Measurements from ENCODE around the gene KCTD19.

KCTD19 gene

GRCh38 chr16:67283039-67283825, 43.3 kb downstream of the KCTD19 start:
- no peak for DNase-seq (ENCODE audit: low read depth)

- no peak for DNase-seq (ENCODE audit: low read depth)
Observed at GRCh38 chr16:67282447-67282805, 44.1 kb downstream of the KCTD19 start.

DNA sequence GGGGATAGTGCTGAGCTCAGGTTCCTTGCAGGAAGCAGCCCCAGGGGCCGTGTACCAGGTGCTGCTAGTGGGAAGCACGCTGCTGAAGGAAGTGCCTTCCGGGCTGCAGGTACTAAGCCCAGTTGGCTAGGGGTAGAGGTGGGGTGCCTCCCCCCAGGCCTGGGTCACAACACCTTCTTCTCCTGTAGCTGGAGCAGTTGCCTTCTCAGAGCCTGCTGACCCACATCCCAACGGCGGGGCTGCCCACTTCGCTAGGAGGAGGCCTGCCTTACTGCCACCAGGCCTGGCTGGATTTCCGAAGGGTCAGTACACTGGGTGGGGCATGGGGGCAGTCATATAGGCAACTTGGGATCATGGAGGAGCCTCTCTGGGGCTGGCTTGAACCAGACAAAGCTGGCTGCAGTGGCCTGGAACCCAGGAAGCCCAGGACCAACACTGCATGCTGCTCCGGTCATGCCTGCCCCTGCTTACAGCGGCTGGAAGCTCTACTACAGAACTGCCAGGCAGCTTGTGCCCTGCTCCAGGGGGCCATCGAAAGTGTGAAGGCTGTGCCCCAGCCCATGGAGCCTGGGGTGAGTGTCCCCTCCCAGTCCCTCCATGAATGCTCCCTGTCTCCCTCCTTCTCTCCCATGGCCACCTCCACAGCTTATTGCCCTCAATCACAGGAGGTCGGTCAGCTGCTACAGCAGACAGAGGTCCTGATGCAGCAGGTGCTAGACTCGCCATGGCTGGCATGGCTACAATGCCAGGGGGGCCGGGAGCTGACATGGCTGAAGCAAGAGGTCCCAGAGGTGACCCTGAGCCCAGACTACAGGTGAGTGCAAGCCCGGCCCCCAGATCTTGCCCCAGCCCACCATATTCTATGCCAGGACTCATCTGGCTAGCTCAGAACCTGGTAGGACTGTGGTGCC, 44.8 kb downstream of the KCTD19 start:
- no peak for DNase-seq (ENCODE audit: low read depth)

DNA sequence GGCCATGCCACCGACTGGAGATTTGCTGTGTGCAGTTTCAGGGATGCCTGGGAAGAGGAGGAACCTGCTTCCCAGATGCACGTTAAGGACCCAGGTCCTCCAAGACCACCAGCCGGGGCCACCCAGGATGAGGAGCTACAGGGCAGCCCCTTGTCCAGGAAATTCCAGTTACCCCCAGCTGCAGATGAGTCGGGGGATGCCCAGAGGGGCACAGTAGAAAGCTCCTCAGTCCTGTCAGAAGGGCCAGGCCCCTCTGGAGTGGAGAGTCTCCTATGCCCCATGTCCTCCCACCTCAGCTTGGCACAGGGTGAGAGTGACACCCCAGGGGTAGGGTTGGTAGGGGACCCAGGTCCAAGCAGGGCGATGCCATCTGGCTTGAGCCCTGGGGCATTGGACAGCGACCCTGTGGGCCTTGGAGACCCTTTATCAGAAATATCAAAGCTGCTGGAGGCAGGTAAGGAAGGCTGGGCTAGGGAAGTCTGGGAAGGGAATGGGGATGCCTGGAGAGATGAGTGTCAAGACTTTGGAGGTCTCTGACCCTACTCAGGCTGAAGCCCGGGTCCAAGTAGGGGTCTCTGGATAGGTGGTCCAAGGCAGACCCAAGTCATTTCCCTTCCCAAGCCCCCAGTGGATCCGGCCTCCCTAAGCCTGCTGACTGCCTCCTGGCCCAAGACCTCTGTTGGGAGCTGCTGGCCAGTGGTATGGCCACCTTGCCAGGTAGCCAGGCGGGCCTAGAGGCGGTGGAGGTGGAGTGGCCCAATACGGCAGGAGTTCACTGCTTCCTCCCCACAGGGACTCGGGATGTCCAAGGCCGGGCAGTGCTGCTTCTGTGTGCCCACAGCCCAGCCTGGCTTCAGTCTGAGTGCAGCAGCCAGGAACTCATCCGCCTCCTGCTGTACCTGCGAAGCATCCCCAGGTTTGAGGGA, 46.2 kb downstream of the KCTD19 start:
- DNase-seq (ENCODE audit: low read depth) = no peak

- DNase-seq (ENCODE audit: low read depth) = peak; percentile 63
Observed at GRCh38 chr16:67279296-67280089, 47.0 kb downstream of the KCTD19 start, which contains the start of gene PLEKHG4. Gene PLEKHG4, plus strand, starts transcription at chr16:67279532. Its CDS starts 513 bp downstream, at chr16:67280045.

- no peak for DNase-seq (ENCODE audit: low read depth)
Observed at GRCh38 chr16:67278773-67279295, 47.7 kb downstream of the KCTD19 start.

DNA sequence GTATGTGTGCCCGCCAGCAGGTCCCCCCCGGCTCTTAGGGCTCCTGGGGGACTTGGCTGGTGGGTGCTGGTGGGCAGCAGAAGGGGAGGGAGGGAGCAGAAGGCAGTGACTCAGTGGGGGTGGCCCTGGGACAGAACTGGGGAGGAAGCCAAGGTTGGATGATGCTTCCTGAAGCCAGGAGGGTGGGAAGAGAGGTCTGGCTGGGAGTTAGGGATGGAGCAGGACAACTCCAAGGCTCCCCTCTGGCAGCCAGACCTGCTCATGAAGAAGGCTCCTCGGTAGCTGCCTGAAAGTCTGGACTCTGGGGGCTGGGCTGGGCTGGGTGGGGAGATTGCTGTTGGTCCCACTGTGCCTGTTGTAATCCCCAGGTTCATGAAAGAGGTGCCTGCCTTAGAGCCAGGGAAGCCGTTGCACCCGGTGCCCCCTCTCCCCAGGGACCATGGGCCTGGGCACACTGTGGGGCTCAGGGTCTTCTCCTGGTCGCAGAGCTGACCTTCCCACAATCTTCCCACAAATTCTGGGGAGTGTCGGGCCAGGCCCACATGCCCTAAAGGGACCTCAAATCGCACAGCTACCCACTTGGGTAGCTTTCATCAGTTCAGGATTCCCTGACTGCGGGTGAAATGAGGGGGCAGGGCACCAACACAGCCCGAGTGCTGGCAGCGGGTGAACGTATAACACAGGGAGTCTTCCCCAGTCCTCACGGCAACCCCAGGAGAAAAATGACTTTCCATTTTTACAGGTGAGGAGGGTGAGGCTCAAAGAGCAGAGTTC, 48.4 kb downstream of the KCTD19 start:
- no peak for DNase-seq (ENCODE audit: low read depth)

GRCh38 chr16:67277294-67277998, 49.1 kb downstream of the KCTD19 start:
- no peak for DNase-seq (ENCODE audit: low read depth)

DNA sequence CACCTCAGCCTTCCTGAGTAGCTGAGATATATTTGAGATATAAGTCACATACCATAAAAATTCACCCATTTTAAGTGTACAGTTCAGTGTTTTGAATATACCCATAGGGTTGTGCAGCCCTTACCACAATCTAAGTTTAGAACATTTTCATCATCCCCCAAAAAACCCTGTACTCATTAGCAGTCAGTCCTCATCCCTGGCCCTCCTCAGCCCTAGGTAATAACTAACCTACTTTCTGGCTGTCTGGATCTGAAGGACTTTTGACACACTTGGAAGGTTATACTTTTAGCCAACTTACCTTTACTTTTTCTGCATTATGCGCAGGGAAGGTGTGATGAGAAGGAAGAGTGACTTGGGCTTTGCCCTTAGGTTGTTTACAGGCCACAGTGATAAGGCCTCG, 51.2 kb downstream of the KCTD19 start:
- DNase-seq (ENCODE audit: low read depth) = no peak

DNA sequence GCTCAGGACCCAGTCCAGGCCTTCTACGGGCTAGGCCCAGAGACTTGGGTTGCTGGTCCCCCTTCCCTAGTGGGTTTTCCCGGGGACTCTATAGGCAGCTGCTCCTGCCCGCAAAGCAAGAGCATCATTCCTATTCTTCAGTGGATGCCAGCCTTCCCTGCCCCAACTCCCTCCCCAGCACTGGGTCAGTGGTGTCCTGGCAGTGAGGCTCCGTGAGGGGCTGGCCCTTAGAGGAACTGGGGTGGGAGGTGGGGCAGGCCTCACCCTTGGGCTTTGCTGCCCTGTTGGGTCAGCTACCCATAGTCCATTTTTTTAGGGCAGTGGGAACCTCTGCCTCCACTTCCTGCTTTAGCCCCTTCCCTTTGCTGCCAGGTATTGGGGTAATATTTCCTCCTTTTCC, 55.1 kb downstream of the KCTD19 start:
- no peak for DNase-seq (ENCODE audit: low read depth)

DNA sequence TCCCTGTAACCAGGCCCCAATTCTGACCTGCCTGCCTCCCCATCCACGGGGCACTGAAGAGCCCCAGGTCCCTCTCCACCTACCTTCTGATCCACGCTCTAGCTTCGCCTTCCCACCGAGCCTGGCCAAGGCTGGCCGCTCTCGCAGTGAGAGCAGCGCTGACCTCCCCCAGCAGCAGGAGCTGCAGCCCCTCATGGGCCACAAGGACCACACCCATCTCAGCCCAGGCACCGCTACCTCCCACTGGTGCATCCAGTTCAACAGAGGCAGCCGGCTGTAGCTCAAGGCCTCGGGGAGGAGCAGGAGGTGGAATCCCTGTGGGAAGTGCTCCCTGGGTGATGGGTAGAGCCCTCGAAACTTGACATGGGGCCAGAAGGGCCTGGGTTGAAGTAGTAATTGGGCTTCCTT, 55.6 kb downstream of the KCTD19 start:
- DNase-seq (ENCODE audit: low read depth) = no peak

DNA sequence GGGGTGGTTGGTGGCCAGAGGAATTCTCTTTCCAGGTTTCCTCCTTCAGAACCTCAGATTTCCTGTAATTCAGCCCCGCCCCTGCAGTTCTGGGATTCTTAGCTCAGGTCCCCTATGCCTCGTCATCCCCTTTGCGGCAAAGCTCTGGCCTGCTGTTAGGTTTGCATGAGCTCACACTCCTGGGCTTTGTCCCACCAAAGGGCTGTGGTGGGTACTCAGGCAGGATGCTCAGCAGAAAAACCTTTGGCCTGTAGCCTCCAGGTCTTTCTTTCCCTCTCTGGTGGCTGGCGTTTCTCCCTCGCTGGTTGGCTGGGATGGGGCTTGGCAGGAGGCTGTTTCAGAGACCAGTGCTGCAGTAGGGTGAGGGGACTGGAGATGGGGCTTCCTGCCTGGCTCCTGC, 56.8 kb downstream of the KCTD19 start:
- DNase-seq (ENCODE audit: low read depth) = no peak

DNA sequence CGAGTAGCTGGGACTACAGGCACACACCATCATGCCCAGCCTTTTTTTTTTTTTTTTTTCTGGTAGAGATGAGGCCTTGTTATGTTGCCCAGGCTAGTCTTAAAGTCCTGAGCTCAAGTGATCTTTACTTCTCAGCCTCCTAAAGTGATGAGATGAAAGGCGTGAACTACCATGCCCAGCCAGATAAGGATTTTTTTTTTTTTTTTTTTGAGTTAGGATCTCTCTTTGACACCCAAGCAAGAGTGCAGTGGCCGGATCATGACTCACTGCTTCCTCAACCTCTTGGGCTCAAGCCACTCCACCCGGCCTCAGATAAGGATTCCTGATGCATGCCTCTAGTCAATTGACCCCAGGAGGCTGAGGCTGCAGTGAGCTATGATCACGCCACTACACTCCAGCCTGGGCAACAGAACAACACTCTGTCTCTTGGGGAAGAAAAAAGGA, 58.4 kb downstream of the KCTD19 start:
- DNase-seq (ENCODE audit: low read depth) = no peak

- no peak for DNase-seq (ENCODE audit: low read depth)
Observed at GRCh38 chr16:67265834-67266233, 60.7 kb downstream of the KCTD19 start.

- no peak for DNase-seq (ENCODE audit: low read depth)
Observed at GRCh38 chr16:67264866-67265265, 61.7 kb downstream of the KCTD19 start.

DNA sequence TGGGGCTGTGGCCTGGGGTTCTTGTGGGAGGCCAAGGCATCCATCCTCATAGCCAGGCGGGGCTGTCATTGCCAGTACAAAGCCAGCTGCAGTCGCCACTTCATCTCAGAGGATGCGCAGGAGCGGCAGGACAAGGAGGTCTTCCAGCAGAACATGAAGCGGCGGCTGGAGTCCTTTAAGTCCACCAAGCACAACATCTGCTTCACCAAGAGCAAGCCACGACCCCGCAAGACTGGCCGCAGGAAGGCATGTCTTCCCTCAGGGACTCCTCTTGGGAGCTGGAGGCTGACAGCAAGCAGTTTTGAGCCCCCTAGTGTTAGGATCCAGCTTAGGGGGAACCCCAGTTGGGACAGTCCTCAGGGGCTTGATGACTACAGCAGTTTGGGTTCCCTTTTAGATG, 62.3 kb downstream of the KCTD19 start:
- DNase-seq (ENCODE audit: low read depth) = no peak

- no peak for DNase-seq (ENCODE audit: low read depth)
Observed at GRCh38 chr16:67263201-67263600, 63.3 kb downstream of the KCTD19 start.

- DNase-seq (ENCODE audit: low read depth) = no peak
Observed at GRCh38 chr16:67260426-67261063, 66.0 kb downstream of the KCTD19 start.

DNA sequence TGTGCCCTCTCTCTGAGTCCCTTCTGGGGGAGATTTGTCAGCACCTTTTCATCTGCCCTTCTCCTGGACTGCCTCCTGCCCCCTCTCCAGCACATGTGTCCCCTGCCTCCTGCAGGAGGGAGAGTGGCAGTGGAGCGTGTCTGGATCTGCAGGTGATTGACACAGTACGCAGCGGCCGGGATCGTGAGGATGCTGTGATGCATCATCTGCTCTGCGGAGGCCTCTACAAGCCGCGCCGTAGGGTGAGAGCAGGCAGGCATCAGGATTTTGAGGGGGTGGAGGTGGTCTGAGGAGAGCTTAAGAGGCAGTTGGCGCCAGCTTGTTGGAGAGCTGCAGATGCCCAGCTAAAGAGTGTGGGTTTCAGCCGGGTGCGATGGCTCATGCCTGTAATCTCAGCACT, 66.8 kb downstream of the KCTD19 start:
- no peak for DNase-seq (ENCODE audit: low read depth)

All from stimulated activated CD8-positive, alpha-beta memory T cell treated with anti-CD3 and anti-CD28 coated beads, Interleukin-12 subunit alpha, Interleukin-12 subunit beta, amount 100 ng/mL, for 1 hour (primary cell).